Ovary (tissue), 9 donors: Measurements from ENCODE around the gene MLPH. TPM values are rescaled to one million over a fixed set of nuclear protein-coding genes. Genes with fewer than 3 reads are reported as not detected.

Source experiments
- DNase-seq, 5 donors: peaks; one replicate each; pipeline ENCODE4 v3.0.0-alpha.2; 2019 to 2020
- H3K27ac ChIP-seq, 2 donors: fragments of 200-600 bp; one replicate each; pipeline versions ENCODE4 v1.5.1 to v1.8.0; 2019 to 2022
- H3K27me3 ChIP-seq: fragments of 200-600 bp; one replicate; pipeline ENCODE4 v1.8.0; 2022
- H3K36me3 ChIP-seq: fragments of 200-600 bp; sonication (generic); one replicate; pipeline ENCODE4 v1.5.1; 2019
- H3K4me1 ChIP-seq: one replicate; pipeline ENCODE4 v1.8.1; 2013; ENCODE audit warnings: mild to moderate bottlenecking, moderate library complexity; ENCODE audit not compliant: insufficient read depth
- H3K4me3 ChIP-seq: fragments of 200-600 bp; sonication (generic); one replicate; pipeline ENCODE4 v1.5.1; 2017
- H3K9me3 ChIP-seq, 2 donors: fragments of 200-600 bp in 1 of 2; sonication (generic) in 1 of 2; one replicate each; pipeline versions ENCODE4 v1.5.1 to v1.8.1; 2013 to 2019; ENCODE audit warnings: mild to moderate bottlenecking in 1 of 2, moderate library complexity in 1 of 2
- CTCF ChIP-seq, 3 donors: fragments of 450-650 bp in 2 of 3; fragments of 200-600 bp in 1 of 3; IDR thresholded peaks; one replicate each; pipeline versions ENCODE4 v1.5.1 to v1.8.0; 2016 to 2022; ENCODE audit warnings: antibody characterized with exemption in 3 of 3, mild to moderate bottlenecking in 1 of 3
- EP300 ChIP-seq: sonication (generic); formaldehyde crosslinking; IDR thresholded peaks from one replicate; pipeline ENCODE4 v1.6.1; 2017; ENCODE audit warnings: antibody characterized with exemption
- POLR2A ChIP-seq: fragments of 450-650 bp; IDR thresholded peaks from one replicate; pipeline ENCODE4 v1.6.1; 2017; ENCODE audit warnings: antibody characterized with exemption, mild to moderate bottlenecking, moderate library complexity
- WGBS, 3 donors: extraction: QIAGEN DNeasy Blood & Tissue Kit in 1 of 3; methylation state at CpG; one replicate each; pipeline versions ENCODE4 v1.1.5 to v1.1.7; 2013 to 2017; 5-methylcytosine and 5-hydroxymethylcytosine counted together
- intact Hi-C, 4 donors: fragments of 100-400 bp; cut with DNase I; formaldehyde crosslinking; loops; one replicate each; pipeline versions ENCODE4 v1.11.0 to v1.15.1; 2022 to 2023
- polyA plus RNA-seq, 2 donors: library from polyadenylated mRNA; stranded (reverse); fragments of 200-250 nt in 1 of 2; fragments of 350-450 nt in 1 of 2; fragmentation: Illumina TruSeq in 1 of 2; extraction: RNeasy Lipid Tissue Mini Kit (QIAGEN cat#74804) in 1 of 2; gene quantifications; one replicate each; pipeline ENCODE4 v1.2.3, GENCODE V29; 2013 to 2014
- total RNA-seq, 7 donors: library from RNA; depleted of rRNA in 2 of 7; stranded (reverse); fragments of >200 nt in 2 of 7; fragmentation: NEBNext Ultra II Directional in 3 of 7; extraction: Animal tissue kit (Norgen Biotek cat#: 25700) in 3 of 7; gene quantifications; one replicate each; pipeline versions ENCODE4 v1.1.0 to v1.2.4, GENCODE V29; 2016 to 2023
- donor health status: DM: no; HTN: no; CAD: no; lungs with moderate emphysema.
- donor health status: DM: no; HTN: no; CAD: no.
- donor health status: Bipolar disorder and iron deficiency.
- donor health status: DM: yes; HTN: yes; CAD: no.
- donor health status: DM: no; HTN: no; CAD: no.
- donor health status: DM: yes; HTN: yes; CAD: no.

The MLPH gene
- total and polyA plus RNA-seq, 9 donors: 7.8 to 67.5 (median 23.3) TPM

DNA sequence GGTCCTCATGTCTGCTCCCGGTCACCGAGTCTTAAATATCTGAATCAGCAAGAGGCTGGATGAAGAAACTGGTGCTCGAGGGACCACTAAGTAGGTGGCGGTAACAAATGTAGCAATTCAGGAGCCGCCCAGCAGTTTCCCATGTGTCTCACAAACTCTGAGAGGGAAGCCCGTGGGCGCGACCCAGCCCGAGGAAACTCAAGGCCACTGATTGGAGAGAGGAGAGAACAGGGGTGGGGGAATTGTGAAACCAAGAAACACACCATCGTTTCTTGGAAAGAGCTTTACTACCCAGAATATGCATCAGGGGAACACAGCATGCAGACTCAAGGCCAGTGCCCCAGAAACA lies 10.8 kb downstream of the MLPH start:
- intact Hi-C loops: no loop called here
- peaks cover 17% of the 10 kb centered on the region for H3K4me1 ChIP-seq
- WGBS, 3 donors: 5 to 35% (median 8%) methylated on average over 10 of the region's 10 CpGs
- TF ChIP-seq POLR2A: no peak
- TF ChIP-seq EP300: peak; percentile 54
- no peak overlapping the region for H3K4me3 ChIP-seq
- H3K36me3 ChIP-seq: no peaks in the 10 kb centered on the region
- H3K27me3 ChIP-seq: no peaks in the 10 kb centered on the region
- H3K9me3 ChIP-seq: no peaks in the 10 kb centered on the region
- H3K27ac ChIP-seq: peak overlapping the region in 1 of 2 donors; percentile 81
- peak; percentile 76 to 90 (median 81) for DNase-seq

DNA sequence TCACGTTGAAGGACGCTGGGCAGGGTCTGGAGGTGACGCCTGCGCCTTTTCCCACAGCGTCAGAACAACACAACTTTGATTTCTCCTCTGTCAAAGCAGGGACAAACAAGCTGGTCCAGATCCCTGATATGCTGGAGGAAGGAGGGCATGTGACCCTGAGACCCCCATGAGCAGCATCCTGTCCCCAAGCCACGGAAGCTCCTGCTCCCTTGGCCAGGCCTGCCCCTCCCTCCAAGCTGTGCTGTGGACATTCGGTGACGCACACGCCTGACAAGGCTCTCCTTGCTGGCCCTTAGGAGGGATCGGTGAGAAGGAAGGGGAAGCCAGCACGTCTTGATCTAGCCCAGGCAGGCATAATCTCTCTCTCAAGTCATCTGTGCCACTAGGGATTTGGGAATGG lies 11.3 kb downstream of the MLPH start:
- no peak overlapping the region for H3K4me3 ChIP-seq
- no peaks in the 10 kb centered on the region for H3K36me3 ChIP-seq
- intact Hi-C loops: no loop called here
- peaks cover 17% of the 10 kb centered on the region for H3K4me1 ChIP-seq
- H3K27ac ChIP-seq: peak overlapping the region; percentile 16 to 81
- H3K27me3 ChIP-seq: no peaks in the 10 kb centered on the region
- 35 to 51% (median 44%) methylated on average over 11 of the region's 11 CpGs for WGBS, 3 donors
- H3K9me3 ChIP-seq: no peaks in the 10 kb centered on the region
- TF ChIP-seq POLR2A (no peak), EP300 (no peak), CTCF (IDR thresholded peaks at IDR 0.05) (no peak)
- DNase-seq: peak in 2 of 5 donors; percentile 48 to 57

GRCh38 chr2:237500681-237501424 lies 13.8 kb downstream of the MLPH start:
- intact Hi-C loops: no loop called here
- no peak for TF ChIP-seq CTCF (IDR thresholded peaks at IDR 0.05)
- TF ChIP-seq EP300: no peak
- TF ChIP-seq POLR2A: no peak
- Histone ChIP-seq H3K4me3 (no peak overlapping the region), H3K36me3 (no peaks in the 10 kb centered on the region), H3K27me3 (no peaks in the 10 kb centered on the region), H3K9me3 (no peaks in the 10 kb centered on the region), H3K27ac (no peak overlapping the region), H3K4me1 (peaks cover 17% of the 10 kb centered on the region)
- WGBS, 3 donors: 69 to 82% (median 73%) methylated on average over 13 of the region's 13 CpGs
- DNase-seq: no peak

GRCh38 chr2:237501892-237502513 lies 15.0 kb downstream of the MLPH start:
- Histone ChIP-seq H3K36me3 (no peaks in the 10 kb centered on the region), H3K27me3 (no peaks in the 10 kb centered on the region), H3K9me3 (no peaks in the 10 kb centered on the region), H3K4me1 (peaks cover 16% of the 10 kb centered on the region), H3K27ac (no peak overlapping the region), H3K4me3 (no peak overlapping the region)
- WGBS, 3 donors: 40 to 51% (median 48%) methylated on average over 2 of the region's 2 CpGs
- no peak for TF ChIP-seq CTCF (IDR thresholded peaks at IDR 0.05)
- no peak for TF ChIP-seq EP300
- TF ChIP-seq POLR2A: no peak
- intact Hi-C loops: no loop called here
- DNase-seq: no peak

- no peak for DNase-seq
- Histone ChIP-seq H3K9me3 (no peaks in the 10 kb centered on the region), H3K27me3 (no peaks in the 10 kb centered on the region), H3K36me3 (no peaks in the 10 kb centered on the region), H3K4me3 (no peak overlapping the region), H3K4me1 (peaks cover 10% of the 10 kb centered on the region), H3K27ac (no peak overlapping the region)
- 93 to 97% (median 96%) methylated on average over 16 of the region's 16 CpGs for WGBS, 3 donors
- TF ChIP-seq POLR2A (no peak), EP300 (no peak), CTCF (IDR thresholded peaks at IDR 0.05) (no peak)
- intact Hi-C loops: no loop called here
Observed at GRCh38 chr2:237503201-237503600, 16.1 kb downstream of the MLPH start.
